Measurements from ENCODE around the gene SPATA46.

SPATA46 gene

DNA sequence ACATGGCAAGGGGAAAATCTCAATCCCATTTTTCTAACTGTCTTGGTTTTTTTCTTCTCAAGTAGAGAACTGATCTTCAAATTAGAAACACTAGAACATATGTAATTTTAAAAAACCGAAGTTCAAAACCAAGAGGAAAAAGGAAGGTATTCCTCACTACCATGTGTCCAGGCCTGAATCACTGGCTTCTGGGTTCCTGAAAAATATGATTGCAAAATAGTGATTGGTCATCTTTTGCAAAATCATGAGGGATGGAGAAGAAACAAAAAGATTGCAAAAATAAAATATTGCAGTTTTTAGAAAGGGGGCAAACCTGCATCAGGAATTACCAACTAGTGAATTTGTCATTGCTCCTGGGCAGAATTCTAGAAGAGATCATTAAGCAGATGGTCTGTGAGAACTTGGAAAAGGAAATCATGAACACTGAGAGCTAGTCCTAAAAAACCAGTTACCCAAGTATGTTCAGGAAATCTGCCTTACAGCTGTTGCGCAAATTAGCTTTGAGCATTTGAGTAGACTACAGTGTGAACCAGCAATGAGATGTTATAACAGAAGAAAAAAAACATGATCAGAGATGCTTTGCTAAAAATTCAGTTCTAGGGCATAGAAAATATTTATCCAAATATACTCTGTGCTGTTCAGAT lies 49.4 kb downstream of the SPATA46 start:
- H3K27ac ChIP-seq (ENCODE audit: low read depth, low read length) = no peak overlapping the region
- H3K27me3 ChIP-seq (ENCODE audit: low read length) = no peaks in the 10 kb centered on the region
- H3F3A ChIP-seq (ENCODE audit: insufficient read depth) = no peaks in the 10 kb centered on the region
- no peaks in the 10 kb centered on the region for H3K36me3 ChIP-seq (ENCODE audit: low read length)
- no peaks in the 10 kb centered on the region for H3K9me2 ChIP-seq (replicated peaks; ENCODE audit: insufficient read depth, low read length)
- no peak overlapping the region for H3K9ac ChIP-seq (ENCODE audit: low read length)
- TF ChIP-seq CTCF (IDR thresholded peaks at IDR 0.05; ENCODE audit: insufficient read depth, low read length, poor library complexity, severe bottlenecking) (no peak), EZH2phosphoT487 (conservative IDR thresholded peaks at IDR 0.05; ENCODE audit: low read length) (no peak)
- H3K4me2 ChIP-seq (ENCODE audit: low read depth, low read length, poor library complexity, severe bottlenecking) = no peak overlapping the region
- H3K9me3 ChIP-seq (ENCODE audit: insufficient read depth, low read length) = no peaks in the 10 kb centered on the region
- no peaks in the 10 kb centered on the region for H4K20me1 ChIP-seq (ENCODE audit: low read depth, low read length)
- no peak overlapping the region for H3K4me3 ChIP-seq (ENCODE audit: insufficient read depth, low read length, poor library complexity, severe bottlenecking)
- H2AFZ ChIP-seq (ENCODE audit: low read depth, low read length, severe bottlenecking) = no peak overlapping the region
- H3K79me2 ChIP-seq (ENCODE audit: insufficient read depth, low read length) = no peaks in the 10 kb centered on the region

GRCh38 chr1:162326559-162326958 lies 50.1 kb downstream of the SPATA46 start:
- no peaks in the 10 kb centered on the region for H3K36me3 ChIP-seq (ENCODE audit: low read length)
- no peak for TF ChIP-seq CTCF (IDR thresholded peaks at IDR 0.05; ENCODE audit: insufficient read depth, low read length, poor library complexity, severe bottlenecking)
- TF ChIP-seq EZH2phosphoT487 (conservative IDR thresholded peaks at IDR 0.05; ENCODE audit: low read length) = no peak
- no peaks in the 10 kb centered on the region for H3F3A ChIP-seq (ENCODE audit: insufficient read depth)
- no peaks in the 10 kb centered on the region for H3K9me3 ChIP-seq (ENCODE audit: insufficient read depth, low read length)
- H3K4me3 ChIP-seq (ENCODE audit: insufficient read depth, low read length, poor library complexity, severe bottlenecking) = no peak overlapping the region
- no peak overlapping the region for H2AFZ ChIP-seq (ENCODE audit: low read depth, low read length, severe bottlenecking)
- H4K20me1 ChIP-seq (ENCODE audit: low read depth, low read length) = no peaks in the 10 kb centered on the region
- no peak overlapping the region for H3K4me2 ChIP-seq (ENCODE audit: low read depth, low read length, poor library complexity, severe bottlenecking)
- no peaks in the 10 kb centered on the region for H3K79me2 ChIP-seq (ENCODE audit: insufficient read depth, low read length)
- no peak overlapping the region for H3K27ac ChIP-seq (ENCODE audit: low read depth, low read length)
- H3K9me2 ChIP-seq (replicated peaks; ENCODE audit: insufficient read depth, low read length) = no peaks in the 10 kb centered on the region
- no peaks in the 10 kb centered on the region for H3K27me3 ChIP-seq (ENCODE audit: low read length)
- H3K9ac ChIP-seq (ENCODE audit: low read length) = no peak overlapping the region

GRCh38 chr1:162324396-162324795 lies 52.3 kb downstream of the SPATA46 start:
- Histone ChIP-seq H3K4me3 (ENCODE audit: insufficient read depth, low read length, poor library complexity, severe bottlenecking) (no peak overlapping the region), H3K9me2 (replicated peaks; ENCODE audit: insufficient read depth, low read length) (no peaks in the 10 kb centered on the region), H2AFZ (ENCODE audit: low read depth, low read length, severe bottlenecking) (no peak overlapping the region), H3K79me2 (ENCODE audit: insufficient read depth, low read length) (no peaks in the 10 kb centered on the region), H3K9me3 (ENCODE audit: insufficient read depth, low read length) (no peaks in the 10 kb centered on the region), H3K36me3 (ENCODE audit: low read length) (no peaks in the 10 kb centered on the region), H3K4me2 (ENCODE audit: low read depth, low read length, poor library complexity, severe bottlenecking) (no peak overlapping the region), H3K27ac (ENCODE audit: low read depth, low read length) (no peak overlapping the region), H4K20me1 (ENCODE audit: low read depth, low read length) (no peaks in the 10 kb centered on the region), H3K9ac (ENCODE audit: low read length) (no peak overlapping the region), H3F3A (ENCODE audit: insufficient read depth) (no peaks in the 10 kb centered on the region), H3K27me3 (ENCODE audit: low read length) (no peaks in the 10 kb centered on the region)
- no peak for TF ChIP-seq CTCF (IDR thresholded peaks at IDR 0.05; ENCODE audit: insufficient read depth, low read length, poor library complexity, severe bottlenecking)

Data from SU-DHL-6 (cell line).